ENCODE results near the gene PEX11G.

The PEX11G gene

GRCh38 chr19:7494416-7495098 lies 5.7 kb upstream of the PEX11G start:
- H3K9me3 Mint-ChIP-seq, result no peaks in the 10 kb centered on the region
- H3K27ac Mint-ChIP-seq, result peak overlapping the region; percentile 36

GRCh38 chr19:7492558-7492957 lies 3.7 kb upstream of the PEX11G start:
- H3K27ac Mint-ChIP-seq, result peak overlapping the region; percentile 16
- no peaks in the 10 kb centered on the region for H3K36me3 Mint-ChIP-seq (ENCODE audit: low read depth)
- no peaks in the 10 kb centered on the region for H3K9me3 Mint-ChIP-seq
- H3K4me1 Mint-ChIP-seq (ENCODE audit: low read depth), result peaks cover 61% of the 10 kb centered on the region
- H3K27me3 Mint-ChIP-seq, result peaks cover 12% of the 10 kb centered on the region
- H3K4me3 Mint-ChIP-seq, result no peak overlapping the region
- intact Hi-C loops (cut with micrococcal nuclease), result no loop called here

More at GRCh38 chr19:7494416-7495098, 5.7 kb upstream of the PEX11G start:
- H3K36me3 Mint-ChIP-seq (ENCODE audit: low read depth), result no peaks in the 10 kb centered on the region
- H3K4me1 Mint-ChIP-seq (ENCODE audit: low read depth), result peaks cover 70% of the 10 kb centered on the region
- peaks cover 24% of the 10 kb centered on the region for H3K27me3 Mint-ChIP-seq
- intact Hi-C loops (cut with micrococcal nuclease), result no loop called here
- H3K4me3 Mint-ChIP-seq, result no peak overlapping the region

GRCh38 chr19:7492142-7492541 lies 3.3 kb upstream of the PEX11G start:
- no peak overlapping the region for H3K4me3 Mint-ChIP-seq
- peak overlapping the region; percentile 16 for H3K27ac Mint-ChIP-seq

GRCh38 chr19:7489609-7490044 lies 792 bp upstream of the PEX11G start:
- H3K27me3 Mint-ChIP-seq, result peaks cover 7% of the 10 kb centered on the region
- H3K36me3 Mint-ChIP-seq (ENCODE audit: low read depth), result no peaks in the 10 kb centered on the region
- H3K27ac Mint-ChIP-seq, result peak overlapping the region; percentile 79
- intact Hi-C loops (cut with micrococcal nuclease), result no loop called here
- H3K4me1 Mint-ChIP-seq (ENCODE audit: low read depth), result peaks cover 44% of the 10 kb centered on the region
- H3K4me3 Mint-ChIP-seq, result peak overlapping the region; percentile 17
- no peaks in the 10 kb centered on the region for H3K9me3 Mint-ChIP-seq

More at GRCh38 chr19:7492142-7492541, 3.3 kb upstream of the PEX11G start:
- peaks cover 59% of the 10 kb centered on the region for H3K4me1 Mint-ChIP-seq (ENCODE audit: low read depth)
- no peaks in the 10 kb centered on the region for H3K36me3 Mint-ChIP-seq (ENCODE audit: low read depth)
- peaks cover 12% of the 10 kb centered on the region for H3K27me3 Mint-ChIP-seq
- intact Hi-C loops (cut with micrococcal nuclease), result no loop called here
- no peaks in the 10 kb centered on the region for H3K9me3 Mint-ChIP-seq

GRCh38 chr19:7486923-7487322 lies 1.9 kb downstream of the PEX11G start:
- Mint-ChIP-seq H3K4me1 (ENCODE audit: low read depth) (peaks cover 38% of the 10 kb centered on the region), H3K27ac (peak overlapping the region; percentile 47)

GRCh38 chr19:7483720-7484201 lies 5.1 kb downstream of the PEX11G start:
- intact Hi-C loops (cut with micrococcal nuclease), result loop anchor here (5.0 kb wide), 1 partner anchor 39 kb away; the partner anchor contains the start of gene MCOLN1
- H3K27ac Mint-ChIP-seq, result peak overlapping the region; percentile 52
- H3K4me1 Mint-ChIP-seq (ENCODE audit: low read depth), result peaks cover 43% of the 10 kb centered on the region
- H3K36me3 Mint-ChIP-seq (ENCODE audit: low read depth), result no peaks in the 10 kb centered on the region
- H3K4me3 Mint-ChIP-seq, result no peak overlapping the region
- no peaks in the 10 kb centered on the region for H3K9me3 Mint-ChIP-seq
- H3K27me3 Mint-ChIP-seq, result peaks cover 9% of the 10 kb centered on the region

More at GRCh38 chr19:7486923-7487322, 1.9 kb downstream of the PEX11G start:
- no peak overlapping the region for H3K4me3 Mint-ChIP-seq
- intact Hi-C loops (cut with micrococcal nuclease), result no loop called here
- peaks cover 9% of the 10 kb centered on the region for H3K27me3 Mint-ChIP-seq
- no peaks in the 10 kb centered on the region for H3K9me3 Mint-ChIP-seq
- no peaks in the 10 kb centered on the region for H3K36me3 Mint-ChIP-seq (ENCODE audit: low read depth)

- peaks cover 43% of the 10 kb centered on the region for H3K4me1 Mint-ChIP-seq (ENCODE audit: low read depth)
- H3K27me3 Mint-ChIP-seq, result peaks cover 9% of the 10 kb centered on the region
- intact Hi-C loops (cut with micrococcal nuclease), result loop anchor here (5.0 kb wide), 1 partner anchor 39 kb away; the partner anchor contains the start of gene MCOLN1
- H3K4me3 Mint-ChIP-seq, result peak overlapping the region; percentile 44
- H3K27ac Mint-ChIP-seq, result peak overlapping the region; percentile 52
- H3K9me3 Mint-ChIP-seq, result no peaks in the 10 kb centered on the region
- no peaks in the 10 kb centered on the region for H3K36me3 Mint-ChIP-seq (ENCODE audit: low read depth)
Measured at GRCh38 chr19:7482584-7483439, 6.0 kb downstream of the PEX11G start.

GRCh38 chr19:7480970-7481255 lies 7.9 kb downstream of the PEX11G start:
- Mint-ChIP-seq H3K27ac (peak overlapping the region; percentile 89), H3K36me3 (ENCODE audit: low read depth) (peaks cover 13% of the 10 kb centered on the region), H3K4me3 (no peak overlapping the region), H3K27me3 (peaks cover 9% of the 10 kb centered on the region), H3K9me3 (no peaks in the 10 kb centered on the region), H3K4me1 (ENCODE audit: low read depth) (peaks cover 53% of the 10 kb centered on the region)
- intact Hi-C loops (cut with micrococcal nuclease), result loop anchor here (5.0 kb wide), 1 partner anchor 41 kb away; the partner anchor contains the start of gene MCOLN1

GRCh38 chr19:7480222-7480969 lies 8.4 kb downstream of the PEX11G start:
- peak overlapping the region; percentile 89 for H3K27ac Mint-ChIP-seq

GRCh38 chr19:7478843-7479227 lies 10.0 kb downstream of the PEX11G start:
- H3K27ac Mint-ChIP-seq, result no peak overlapping the region
- H3K9me3 Mint-ChIP-seq, result no peaks in the 10 kb centered on the region
- H3K27me3 Mint-ChIP-seq, result peaks cover 5% of the 10 kb centered on the region
- intact Hi-C loops (cut with micrococcal nuclease), result no loop called here
- H3K36me3 Mint-ChIP-seq (ENCODE audit: low read depth), result peaks cover 13% of the 10 kb centered on the region
- no peak overlapping the region for H3K4me3 Mint-ChIP-seq
- peaks cover 53% of the 10 kb centered on the region for H3K4me1 Mint-ChIP-seq (ENCODE audit: low read depth)

More at GRCh38 chr19:7480222-7480969, 8.4 kb downstream of the PEX11G start:
- peaks cover 53% of the 10 kb centered on the region for H3K4me1 Mint-ChIP-seq (ENCODE audit: low read depth)
- intact Hi-C loops (cut with micrococcal nuclease), result loop anchor here (5.0 kb wide), 1 partner anchor 42 kb away; the partner anchor contains the start of gene MCOLN1
- no peaks in the 10 kb centered on the region for H3K9me3 Mint-ChIP-seq
- H3K27me3 Mint-ChIP-seq, result peaks cover 5% of the 10 kb centered on the region
- H3K4me3 Mint-ChIP-seq, result no peak overlapping the region
- peaks cover 13% of the 10 kb centered on the region for H3K36me3 Mint-ChIP-seq (ENCODE audit: low read depth)

- peaks cover 19% of the 10 kb centered on the region for H3K36me3 Mint-ChIP-seq (ENCODE audit: low read depth)
- H3K4me1 Mint-ChIP-seq (ENCODE audit: low read depth), result peaks cover 55% of the 10 kb centered on the region
- H3K9me3 Mint-ChIP-seq, result no peaks in the 10 kb centered on the region
- no peak overlapping the region for H3K27ac Mint-ChIP-seq
- intact Hi-C loops (cut with micrococcal nuclease), result no loop called here
- peaks cover 4% of the 10 kb centered on the region for H3K27me3 Mint-ChIP-seq
- no peak overlapping the region for H3K4me3 Mint-ChIP-seq
Measured at GRCh38 chr19:7478173-7478842, 10.5 kb downstream of the PEX11G start.

GRCh38 chr19:7477758-7478157 lies 11.1 kb downstream of the PEX11G start:
- Mint-ChIP-seq H3K27ac (no peak overlapping the region), H3K36me3 (ENCODE audit: low read depth) (peaks cover 23% of the 10 kb centered on the region), H3K27me3 (no peaks in the 10 kb centered on the region), H3K9me3 (no peaks in the 10 kb centered on the region), H3K4me1 (ENCODE audit: low read depth) (peaks cover 55% of the 10 kb centered on the region), H3K4me3 (no peak overlapping the region)
- intact Hi-C loops (cut with micrococcal nuclease), result no loop called here
